Measurements from ENCODE around the gene COA5.
"Not testable (repeated sequence)": the region's sequence is repeated elsewhere in the genome, so short reads cannot be mapped to it uniquely, and the experiment has no call there.

- not testable (repeated sequence) for TF ChIP-seq POLR2A, CTCF (IDR thresholded peaks at IDR 0.05)
Measured at GRCh38 chr2:98594665-98595064, 13.6 kb downstream of the COA5 start.
